Ishikawa (cell line): ENCODE results near the gene LYPLAL1.

Experiments used
- CEBPB ChIP-seq: IDR thresholded peaks from 2 replicates; pipeline ENCODE4 v1.6.1; 2012
- CREB1 ChIP-seq: IDR thresholded peaks from 2 replicates; pipeline ENCODE4 v1.6.1; 2012; ENCODE audit warnings: low read depth
- EGR1 ChIP-seq: IDR thresholded peaks from 2 replicates; pipeline ENCODE4 v1.6.1; 2012
- EP300 ChIP-seq: IDR thresholded peaks from 2 replicates; pipeline ENCODE4 v1.6.1; 2012; ENCODE audit warnings: borderline replicate concordance
- FOXM1 ChIP-seq: IDR thresholded peaks from 2 replicates; pipeline ENCODE4 v1.6.1; 2012; ENCODE audit warnings: low read depth, borderline replicate concordance
- NFIC ChIP-seq: IDR thresholded peaks from 2 replicates; pipeline ENCODE4 v1.6.1; 2012
- RAD21 ChIP-seq: IDR thresholded peaks from 2 replicates; pipeline ENCODE4 v1.6.1; 2012; ENCODE audit warnings: low read depth
- REST ChIP-seq: IDR thresholded peaks from 2 replicates; pipeline ENCODE4 v1.6.1; 2012; ENCODE audit warnings: low read depth, mild to moderate bottlenecking
- TAF1 ChIP-seq: IDR thresholded peaks from 2 replicates; pipeline ENCODE4 v1.6.1; 2012; ENCODE audit warnings: low read depth, mild to moderate bottlenecking
- TCF12 ChIP-seq: IDR thresholded peaks from 2 replicates; pipeline ENCODE4 v1.6.1; 2012; ENCODE audit warnings: low read depth
- TEAD4 ChIP-seq: IDR thresholded peaks from 2 replicates; pipeline ENCODE4 v1.6.1; 2012
- YY1 ChIP-seq: IDR thresholded peaks from 2 replicates; pipeline ENCODE4 v1.6.1; 2012; ENCODE audit warnings: low read depth
- ZBTB7A ChIP-seq: IDR thresholded peaks from 2 replicates; pipeline ENCODE4 v1.6.1; 2012; ENCODE audit warnings: low read depth
- TF ChIP-seq, protein P1 (sequence below): IDR thresholded peaks from 2 replicates; pipeline ENCODE4 v1.6.1; 2012
- TF ChIP-seq, protein P2 (sequence below): IDR thresholded peaks from 2 replicates; pipeline ENCODE4 v1.6.1; 2012

Gene LYPLAL1

DNA sequence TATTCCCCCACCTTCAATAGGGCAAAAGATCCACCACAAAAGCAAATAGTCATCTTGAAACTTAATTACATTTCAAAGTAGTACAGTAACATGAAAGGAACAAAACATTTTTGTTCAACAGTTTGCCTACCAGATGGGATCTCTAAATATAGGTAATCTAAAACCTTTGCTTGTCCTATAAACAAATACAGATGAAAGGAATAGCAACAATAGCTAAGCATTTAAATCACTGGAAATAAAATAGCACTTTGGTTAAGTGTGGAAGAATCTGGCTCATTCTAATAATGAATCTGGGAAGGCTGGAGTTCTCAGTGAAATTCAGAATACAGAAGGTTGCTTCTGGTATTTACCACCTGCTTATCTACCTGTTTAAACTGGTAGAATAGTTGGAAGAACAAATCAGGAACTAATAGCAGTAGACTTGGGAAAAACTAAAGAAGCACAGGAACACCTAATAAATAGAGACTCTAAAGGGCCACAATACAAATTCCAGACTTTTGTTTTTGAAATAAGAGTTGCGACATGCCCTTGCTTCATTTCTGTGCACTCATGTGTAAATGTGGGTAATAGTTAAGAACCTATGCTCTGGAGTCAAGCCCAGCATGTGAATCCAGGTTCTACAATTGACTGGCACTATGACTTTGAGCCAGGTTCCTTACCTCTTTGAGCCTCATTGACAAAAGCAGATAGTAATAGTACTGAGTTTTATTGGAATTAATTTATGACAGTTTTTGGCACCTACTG lies 2.3 kb upstream of the LYPLAL1 start:
- TF ChIP-seq YY1 (no peak), EGR1 (no peak), RAD21 (no peak), CEBPB (peak; percentile 98), CREB1 (no peak), TEAD4 (peak; percentile 63), TCF12 (0 out of 2 replicates have a peak, but pooled peaks have one; percentile 21), NFIC (peak; percentile 26; the same call in 1 of the 2 replicates), ZBTB7A (no peak), TAF1 (no peak), FOXM1 (no peak), EP300 (no peak; the same call in 1 of the 2 replicates), REST (no peak)
- TF ChIP-seq, protein P1, sequence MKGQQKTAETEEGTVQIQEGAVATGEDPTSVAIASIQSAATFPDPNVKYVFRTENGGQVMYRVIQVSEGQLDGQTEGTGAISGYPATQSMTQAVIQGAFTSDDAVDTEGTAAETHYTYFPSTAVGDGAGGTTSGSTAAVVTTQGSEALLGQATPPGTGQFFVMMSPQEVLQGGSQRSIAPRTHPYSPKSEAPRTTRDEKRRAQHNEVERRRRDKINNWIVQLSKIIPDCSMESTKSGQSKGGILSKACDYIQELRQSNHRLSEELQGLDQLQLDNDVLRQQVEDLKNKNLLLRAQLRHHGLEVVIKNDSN: no peak
- TF ChIP-seq, protein P2, sequence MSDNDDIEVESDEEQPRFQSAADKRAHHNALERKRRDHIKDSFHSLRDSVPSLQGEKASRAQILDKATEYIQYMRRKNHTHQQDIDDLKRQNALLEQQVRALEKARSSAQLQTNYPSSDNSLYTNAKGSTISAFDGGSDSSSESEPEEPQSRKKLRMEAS: peak; percentile 26; the same call in 1 of the 2 replicates

DNA sequence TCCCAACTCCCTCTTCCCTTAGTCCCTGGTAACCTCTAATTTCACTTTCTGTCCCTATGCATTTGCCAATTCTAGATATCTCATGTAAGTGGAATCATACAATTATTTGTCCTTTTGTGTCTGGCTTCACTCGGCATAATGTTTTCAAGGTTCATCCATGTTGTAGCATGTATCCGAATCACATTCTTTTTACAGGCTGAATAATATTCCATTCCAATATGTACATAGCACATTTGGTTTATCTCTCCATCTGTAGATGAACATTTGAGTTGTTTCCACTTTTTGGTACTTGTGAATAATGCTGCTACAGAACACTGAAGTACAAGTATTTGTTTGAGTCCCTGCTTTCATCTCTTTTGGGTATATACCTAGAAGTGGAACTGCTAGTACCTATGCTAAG lies 857 bp upstream of the LYPLAL1 start:
- TF ChIP-seq, protein P1: no peak
- TF ChIP-seq EGR1: no peak
- no peak for TF ChIP-seq ZBTB7A
- no peak for TF ChIP-seq REST
- no peak for TF ChIP-seq CEBPB
- no peak for TF ChIP-seq RAD21
- TF ChIP-seq CREB1: no peak
- no peak for TF ChIP-seq NFIC
- no peak for TF ChIP-seq TAF1
- no peak for TF ChIP-seq FOXM1
- no peak for TF ChIP-seq TEAD4
- TF ChIP-seq, protein P2: no peak
- TF ChIP-seq YY1: no peak
- TF ChIP-seq EP300: no peak
- TF ChIP-seq TCF12: no peak

DNA sequence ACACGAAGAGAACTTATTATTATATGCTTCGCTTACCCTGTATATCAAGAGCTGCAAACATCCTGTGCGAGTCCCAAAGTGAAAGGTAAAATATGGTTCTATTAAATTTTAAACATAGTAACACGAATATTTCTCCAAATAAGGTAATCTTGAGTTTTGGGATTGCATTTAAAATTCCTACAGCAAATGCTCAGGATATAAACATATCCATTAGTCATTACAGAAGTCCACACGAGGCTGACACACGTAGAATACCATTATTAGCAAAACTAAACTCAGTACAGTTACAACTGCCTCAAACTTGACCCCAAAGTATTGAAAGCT lies 282 bp upstream of the LYPLAL1 start:
- TF ChIP-seq TEAD4 (no peak), YY1 (no peak), REST (no peak), CEBPB (no peak), RAD21 (no peak), EP300 (no peak)
- TF ChIP-seq, protein P1: no peak
